ENCODE data around the gene CMTM3. TPM values are rescaled to one million over a fixed set of nuclear protein-coding genes. Genes with fewer than 3 reads are reported as not detected.

The CMTM3 gene
- total RNA-seq, 2 experiments from 2014 or later = 46.3 to 49.3 TPM

DNA sequence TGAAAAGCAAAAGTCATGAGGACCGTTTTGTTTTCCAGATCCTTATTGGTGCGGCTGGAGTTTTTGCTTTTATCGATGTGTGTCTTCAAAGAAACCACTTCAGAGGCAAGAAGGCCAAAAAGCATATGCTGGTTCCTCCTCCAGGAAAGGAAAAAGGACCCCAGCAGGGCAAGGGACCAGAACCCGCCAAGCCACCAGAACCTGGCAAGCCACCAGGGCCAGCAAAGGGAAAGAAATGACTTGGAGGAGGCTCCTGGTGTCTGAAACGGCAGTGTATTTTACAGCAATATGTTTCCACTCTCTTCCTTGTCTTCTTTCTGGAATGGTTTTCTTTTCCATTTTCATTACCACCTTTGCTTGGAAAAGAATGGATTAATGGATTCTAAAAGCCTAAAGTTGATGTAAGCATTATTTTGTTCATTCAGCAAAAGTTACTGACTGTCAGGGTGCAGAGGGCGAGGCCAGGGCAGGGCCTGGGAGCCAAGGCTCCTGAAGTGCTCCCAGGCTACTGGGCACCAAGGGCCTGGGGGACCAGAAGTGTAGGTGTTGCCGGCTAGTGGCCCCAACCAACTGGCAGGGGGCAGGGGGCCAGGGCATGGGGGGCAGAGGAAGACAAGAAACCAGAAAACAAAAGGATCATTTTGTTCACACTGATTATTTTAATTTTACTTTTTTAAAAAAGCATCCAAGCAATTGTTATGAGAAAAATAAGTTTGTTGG lies 16.5 kb upstream of the CMTM3 start:
- Histone ChIP-seq H3K27me3 (ENCODE audit: control insufficient read depth in 1 of 2, insufficient read depth in 2 of 2, low read length in 2 of 2) (no peaks in the 10 kb centered on the region), H3K36me3 (ENCODE audit: insufficient read depth, low read length) (no peaks in the 10 kb centered on the region), H3K9me3 (ENCODE audit: control insufficient read depth in 1 of 2, insufficient read depth in 1 of 2, low read length in 2 of 2) (no peaks in the 10 kb centered on the region), H3K27ac (ENCODE audit: low read depth in 1 of 2, low read length in 2 of 2) (no peak overlapping the region), H3K4me1 (ENCODE audit: insufficient read depth, low read length) (peaks cover 26% of the 10 kb centered on the region), H3K4me3 (ENCODE audit: low read length) (no peak overlapping the region)
- H3K4me1 Mint-ChIP-seq (ENCODE audit: low read depth) = peaks cover 33% of the 10 kb centered on the region
- no peak for DNase-seq
- ChIA-PET POLR2A (no interaction called here), CTCF (interaction anchor here (1.9 kb wide), 1 partner anchor 181 kb away, joined by 14 read pairs; no protein-coding TSS in a partner anchor)
- peak overlapping the region; percentile 79 for H3K4me3 Mint-ChIP-seq
- TF ChIP-seq, protein P1, sequence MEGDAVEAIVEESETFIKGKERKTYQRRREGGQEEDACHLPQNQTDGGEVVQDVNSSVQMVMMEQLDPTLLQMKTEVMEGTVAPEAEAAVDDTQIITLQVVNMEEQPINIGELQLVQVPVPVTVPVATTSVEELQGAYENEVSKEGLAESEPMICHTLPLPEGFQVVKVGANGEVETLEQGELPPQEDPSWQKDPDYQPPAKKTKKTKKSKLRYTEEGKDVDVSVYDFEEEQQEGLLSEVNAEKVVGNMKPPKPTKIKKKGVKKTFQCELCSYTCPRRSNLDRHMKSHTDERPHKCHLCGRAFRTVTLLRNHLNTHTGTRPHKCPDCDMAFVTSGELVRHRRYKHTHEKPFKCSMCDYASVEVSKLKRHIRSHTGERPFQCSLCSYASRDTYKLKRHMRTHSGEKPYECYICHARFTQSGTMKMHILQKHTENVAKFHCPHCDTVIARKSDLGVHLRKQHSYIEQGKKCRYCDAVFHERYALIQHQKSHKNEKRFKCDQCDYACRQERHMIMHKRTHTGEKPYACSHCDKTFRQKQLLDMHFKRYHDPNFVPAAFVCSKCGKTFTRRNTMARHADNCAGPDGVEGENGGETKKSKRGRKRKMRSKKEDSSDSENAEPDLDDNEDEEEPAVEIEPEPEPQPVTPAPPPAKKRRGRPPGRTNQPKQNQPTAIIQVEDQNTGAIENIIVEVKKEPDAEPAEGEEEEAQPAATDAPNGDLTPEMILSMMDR (IDR thresholded peaks at IDR 0.05) = no peak
- H3K27ac Mint-ChIP-seq = peak overlapping the region; percentile 55
- H3K36me3 Mint-ChIP-seq (ENCODE audit: low read depth) = no peaks in the 10 kb centered on the region
- no peaks in the 10 kb centered on the region for H3K27me3 Mint-ChIP-seq
- H3K9me3 Mint-ChIP-seq = no peaks in the 10 kb centered on the region
- intact Hi-C loops (cut with DNase I, micrococcal nuclease) = loop anchor here (2.0 to 5.0 kb wide), 4 partner anchors 25 to 181 kb away; partner anchors contain the start of genes CKLF (in 1 of the 2) and TK2 (in 1 of the 2)
- ATAC-seq (ENCODE audit: poor library complexity) = no peak

DNA sequence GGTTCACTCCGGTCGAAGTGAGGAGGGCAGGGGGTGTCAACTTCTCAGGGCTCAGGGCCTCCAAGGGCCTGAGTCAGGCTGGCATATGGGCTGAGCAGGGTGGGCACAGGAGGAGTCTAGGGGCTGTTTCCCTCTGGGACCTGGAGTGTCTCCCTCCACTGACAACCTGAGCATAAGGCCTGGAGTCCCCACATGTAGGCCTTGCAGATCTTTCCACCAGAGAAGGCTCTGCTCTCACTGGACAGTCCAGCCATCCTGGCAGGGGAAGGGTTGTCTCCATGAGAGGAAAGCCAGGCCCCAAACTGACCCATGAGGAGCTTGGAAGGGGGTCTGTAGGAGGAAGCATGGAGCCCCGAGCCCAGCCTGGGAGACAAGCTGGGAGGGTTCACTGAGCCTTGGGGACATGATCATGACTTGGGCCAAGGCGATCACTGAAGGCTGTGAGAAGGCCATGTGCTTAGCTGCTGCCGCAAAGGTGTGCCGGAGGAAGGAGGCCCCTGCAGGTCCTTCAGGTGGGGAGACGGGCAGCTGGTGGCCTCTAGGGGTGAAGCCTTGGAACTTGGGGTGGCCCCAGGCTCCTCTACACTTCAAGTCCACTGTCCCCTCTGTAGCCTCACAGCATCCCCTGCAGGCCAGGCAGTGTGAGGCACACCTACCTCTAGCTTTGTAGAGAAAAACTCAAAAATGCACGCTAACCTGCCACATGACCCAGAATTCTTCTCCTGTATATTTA lies 15.4 kb upstream of the CMTM3 start:
- ChIA-PET CTCF (interaction anchor here (0.5 to 2.2 kb wide), 26 partner anchors 9 to 184 kb away, joined by 3 to 27 read pairs (median 7); partner anchors contain the start of genes CKLF, CMTM2 and CMTM3), POLR2A (interaction anchor here (0.6 to 2.7 kb wide), 13 partner anchors 9 to 183 kb away, joined by 3 to 40 read pairs (median 4); partner anchors contain the start of genes CKLF, CMTM2 and CMTM3)
- H3K27ac Mint-ChIP-seq = peak overlapping the region; percentile 52
- Histone ChIP-seq H3K27me3 (ENCODE audit: control insufficient read depth in 1 of 2, insufficient read depth in 2 of 2, low read length in 2 of 2) (no peaks in the 10 kb centered on the region), H3K36me3 (ENCODE audit: insufficient read depth, low read length) (no peaks in the 10 kb centered on the region), H3K4me1 (ENCODE audit: insufficient read depth, low read length) (peaks cover 26% of the 10 kb centered on the region), H3K4me3 (ENCODE audit: low read length) (no peak overlapping the region), H3K27ac (ENCODE audit: low read depth in 1 of 2, low read length in 2 of 2) (no peak overlapping the region), H3K9me3 (ENCODE audit: control insufficient read depth in 1 of 2, insufficient read depth in 1 of 2, low read length in 2 of 2) (no peaks in the 10 kb centered on the region)
- DNase-seq (peak; percentile 45 to 87 (median 63)), ATAC-seq (ENCODE audit: poor library complexity) (peak; percentile 93)
- intact Hi-C loops (cut with DNase I, micrococcal nuclease) = loop anchor here (1.0 to 5.0 kb wide), 9 partner anchors 15 to 182 kb away; partner anchors contain the start of genes CKLF (in 1 of the 2), CMTM3 (in 1 of the 2) and TK2 (in 1 of the 2)
- no peaks in the 10 kb centered on the region for H3K36me3 Mint-ChIP-seq (ENCODE audit: low read depth)
- H3K27me3 Mint-ChIP-seq = no peaks in the 10 kb centered on the region
- H3K4me3 Mint-ChIP-seq = peak overlapping the region; percentile 79
- H3K4me1 Mint-ChIP-seq (ENCODE audit: low read depth) = peaks cover 33% of the 10 kb centered on the region
- H3K9me3 Mint-ChIP-seq = no peaks in the 10 kb centered on the region
- TF ChIP-seq, protein P1 (IDR thresholded peaks at IDR 0.05) = peak; percentile 74

DNA sequence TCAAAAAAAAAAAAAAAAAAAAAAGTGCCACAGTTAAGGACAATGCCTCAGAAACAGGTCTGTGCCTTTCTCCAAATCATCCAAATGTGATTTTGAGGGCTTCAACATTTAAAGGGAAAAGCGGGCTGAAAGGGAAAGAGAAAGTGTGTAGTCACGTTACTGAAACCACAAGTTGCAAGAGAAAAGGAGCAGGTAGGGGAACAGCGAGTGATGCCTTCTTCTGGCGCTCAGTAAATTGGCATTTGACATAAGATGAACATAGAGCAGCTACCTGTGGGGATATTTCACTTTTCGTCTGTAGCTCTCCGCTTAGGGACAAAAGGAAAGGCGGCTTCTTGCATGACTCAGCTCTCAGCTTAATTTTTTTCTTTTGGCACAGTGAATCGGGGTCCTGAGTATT lies 14.2 kb upstream of the CMTM3 start:
- H3K4me3 Mint-ChIP-seq = peak overlapping the region; percentile 86
- H3K27ac Mint-ChIP-seq = peak overlapping the region; percentile 52
- intact Hi-C loops (cut with DNase I, micrococcal nuclease) = loop anchor here in 1 of 2 experiments (2.0 kb wide), 1 partner anchor 14 kb away; the partner anchor contains the start of gene CMTM3
- POLR2A ChIA-PET = interaction anchor here (0.5 to 2.7 kb wide), 10 partner anchors 9 to 184 kb away, joined by 3 to 40 read pairs (median 6); partner anchors contain the start of genes CKLF, CMTM2 and CMTM3
- DNase-seq (peak in 4 of 14 experiments; percentile 46 to 79 (median 72)), ATAC-seq (ENCODE audit: poor library complexity) (peak; percentile 55)
- Histone ChIP-seq H3K4me1 (ENCODE audit: insufficient read depth, low read length) (peaks cover 26% of the 10 kb centered on the region), H3K27me3 (ENCODE audit: control insufficient read depth in 1 of 2, insufficient read depth in 2 of 2, low read length in 2 of 2) (no peaks in the 10 kb centered on the region), H3K9me3 (ENCODE audit: control insufficient read depth in 1 of 2, insufficient read depth in 1 of 2, low read length in 2 of 2) (no peaks in the 10 kb centered on the region), H3K4me3 (ENCODE audit: low read length) (peak overlapping the region; percentile 53), H3K36me3 (ENCODE audit: insufficient read depth, low read length) (no peaks in the 10 kb centered on the region), H3K27ac (ENCODE audit: low read depth in 1 of 2, low read length in 2 of 2) (no peak overlapping the region)
- H3K36me3 Mint-ChIP-seq (ENCODE audit: low read depth) = no peaks in the 10 kb centered on the region
- H3K4me1 Mint-ChIP-seq (ENCODE audit: low read depth) = peaks cover 36% of the 10 kb centered on the region
- no peaks in the 10 kb centered on the region for H3K27me3 Mint-ChIP-seq
- H3K9me3 Mint-ChIP-seq = no peaks in the 10 kb centered on the region
- TF ChIP-seq, protein P1 (IDR thresholded peaks at IDR 0.05) = no peak
- CTCF ChIA-PET = interaction anchor here (0.8 to 2.2 kb wide), 9 partner anchors 10 to 68 kb away, joined by 3 to 27 read pairs (median 8); partner anchors contain the start of genes CMTM2 and CMTM3
